ENCODE measurements around the gene SFT2D1.

DNA sequence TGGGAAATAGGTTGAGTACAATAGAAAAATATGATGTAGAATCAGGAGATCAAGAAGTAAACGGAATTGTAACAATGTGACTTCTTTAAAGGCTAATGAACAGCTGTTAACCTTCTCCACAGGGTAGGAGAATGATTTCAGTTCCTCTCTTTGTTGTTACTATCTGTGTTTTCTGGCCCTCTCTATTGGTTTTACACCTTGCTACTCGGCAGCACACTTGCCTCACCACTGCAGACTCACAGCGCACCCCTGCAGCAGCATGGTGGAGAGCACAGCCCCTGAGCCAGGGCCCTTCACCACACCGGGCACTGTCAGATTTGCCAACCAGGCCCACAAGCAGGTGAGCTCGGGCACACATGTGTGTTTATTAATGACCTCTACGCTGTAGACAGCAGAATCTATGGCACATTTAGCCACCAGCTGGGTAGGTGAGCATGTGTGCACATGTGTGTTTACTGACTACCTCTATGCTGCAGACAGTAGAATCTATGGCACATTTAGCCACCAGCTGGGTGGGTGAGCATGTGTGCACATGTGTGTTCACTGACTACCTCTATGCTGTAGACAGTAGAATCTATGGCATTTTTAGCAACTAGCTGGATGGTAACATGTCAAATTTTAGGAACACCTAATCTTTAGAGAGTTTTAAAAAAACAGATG, 16.8 kb downstream of the SFT2D1 start:
- TF ChIP-seq POLR2A (IDR thresholded peaks at IDR 0.05; ENCODE audit: low read depth, low read length) (peak; percentile 12; the same call in 1 of the 2 replicates), POLR2AphosphoS5 (IDR thresholded peaks at IDR 0.05; ENCODE audit: low read depth, low read length) (no peak), TAF1 (IDR thresholded peaks at IDR 0.05; ENCODE audit: low read depth, low read length) (no peak), SPI1 (IDR thresholded peaks at IDR 0.05; ENCODE audit: low read depth, low read length) (peak; percentile 94), POU2F2 (IDR thresholded peaks at IDR 0.05; ENCODE audit: low read depth, low read length) (no peak), PAX5 (IDR thresholded peaks at IDR 0.05; ENCODE audit: insufficient read depth, low read length, severe bottlenecking) (no peak)
